PC-3 (cell line): Measurements from ENCODE around the gene PARP11. TPM values are rescaled to one million over a fixed set of nuclear protein-coding genes. Genes with fewer than 3 reads are reported as not detected.

Source experiments
- ATAC-seq: fragments of 200-7000 bp; cut with Tn5 transposase; 2 replicates; pipeline ENCODE4 v1.9.1; 2020; ENCODE audit warnings: mild to moderate bottlenecking, moderate library complexity
- BruUV-seq: library from RNA; stranded (reverse); fragments of 400-500 nt; replicated peaks from 2 replicates; lab custom pipeline; 2021; lab: Mats Ljungman, UMichigan
- CTCF ChIA-PET: fragments of 300-600 bp; sonication (Branson Sonifier 250); formaldehyde crosslinking; loops from one replicate; lab custom pipeline; 2022; ENCODE audit warnings: antibody characterized with exemption; lab: Charles Lee
- POLR2A ChIA-PET: fragments of 300-600 bp; sonication (Branson Sonifier 250); formaldehyde crosslinking; loops from one replicate; lab custom pipeline; 2022; ENCODE audit warnings: antibody characterized with exemption; ENCODE audit not compliant: unreplicated experiment; lab: Charles Lee
- DNase-seq: peaks from one replicate; pipeline ENCODE4 v3.0.0-alpha.2; 2015
- H2AFZ ChIP-seq: fragments of 300-600 bp; sonication (generic); 2 replicates; pipeline ENCODE4 v1.6.0; 2016; ENCODE audit warnings: antibody characterized with exemption, low read length
- H3F3A ChIP-seq: fragments of 300-600 bp; sonication (generic); one replicate; pipeline ENCODE4 v1.6.0; 2017; ENCODE audit warnings: antibody characterized with exemption, low read length, control low read depth, mild to moderate bottlenecking; ENCODE audit not compliant: unreplicated experiment
- H3K27ac ChIP-seq: fragments of 300-600 bp; sonication (generic); 2 replicates; pipeline ENCODE4 v1.5.1; 2016; ENCODE audit warnings: mild to moderate bottlenecking, low read length
- H3K27me3 ChIP-seq: fragments of 300-600 bp; sonication (generic); 2 replicates; pipeline ENCODE4 v1.6.1; 2016; ENCODE audit warnings: low read length, mixed read lengths
- H3K36me3 ChIP-seq: fragments of 300-600 bp; sonication (generic); 2 replicates; pipeline ENCODE4 v1.6.1; 2016; ENCODE audit warnings: low read depth, mixed run types, low read length, mixed read lengths
- H3K4me1 ChIP-seq: fragments of 300-600 bp; sonication (generic); 2 replicates; pipeline ENCODE4 v1.5.1; 2016; ENCODE audit warnings: low read length; ENCODE audit not compliant: insufficient read depth
- H3K4me2 ChIP-seq: fragments of 300-600 bp; sonication (generic); 2 replicates; pipeline ENCODE4 v1.6.0; 2016; ENCODE audit warnings: low read length
- H3K4me3 ChIP-seq: fragments of 300-600 bp; sonication (generic); 2 replicates; pipeline ENCODE4 v1.5.1; 2016; ENCODE audit warnings: mild to moderate bottlenecking, low read length, mixed read lengths
- H3K79me2 ChIP-seq: fragments of 300-600 bp; sonication (generic); 2 replicates; pipeline ENCODE4 v1.6.1; 2017; ENCODE audit warnings: low read length, mixed read lengths
- H3K9ac ChIP-seq: fragments of 300-600 bp; sonication (generic); 2 replicates; pipeline ENCODE4 v1.6.0; 2016; ENCODE audit warnings: mild to moderate bottlenecking, low read length
- H3K9me2 ChIP-seq: fragments of 300-600 bp; sonication (generic); replicated peaks from 2 replicates; pipeline ENCODE4 v1.6.1; 2016; ENCODE audit warnings: mixed run types, low read length, mixed read lengths
- H3K9me3 ChIP-seq: fragments of 300-600 bp; sonication (generic); 2 replicates; pipeline ENCODE4 v1.6.1; 2016; ENCODE audit warnings: low read length, mixed read lengths
- H4K20me1 ChIP-seq: fragments of 300-600 bp; sonication (generic); 2 replicates; pipeline ENCODE4 v1.6.1; 2016; ENCODE audit warnings: low read length, mixed read lengths
- CTCF ChIP-seq: fragments of 300-600 bp; sonication (generic); conservative IDR thresholded peaks from 2 replicates; pipeline ENCODE4 v1.5.1; 2017; ENCODE audit warnings: antibody characterized with exemption, low read depth, mild to moderate bottlenecking, low read length
- EZH2 ChIP-seq: fragments of 300-600 bp; sonication (generic); IDR thresholded peaks from one replicate; pipeline ENCODE4 v1.6.1; 2017; ENCODE audit warnings: antibody characterized with exemption, mild to moderate bottlenecking, low read length; ENCODE audit not compliant: unreplicated experiment
- EZH2phosphoT487 ChIP-seq: fragments of 300-600 bp; sonication (generic); IDR thresholded peaks from 2 replicates; pipeline ENCODE4 v1.6.1; 2018; ENCODE audit warnings: mild to moderate bottlenecking, antibody characterized with exemption, low read length, borderline replicate concordance
- intact Hi-C: fragments of 100-400 bp; cut with micrococcal nuclease; formaldehyde crosslinking; loops from 2 replicates; pipeline ENCODE4 v1.9.0; 2023
- total RNA-seq: library from RNA; depleted of rRNA; stranded (reverse); fragments of >200 nt; gene quantifications from 2 replicates; pipeline ENCODE4 v1.2.3, GENCODE V29; 2014

PARP11 gene
- total RNA-seq, 1 experiment from 2014 or later = 2.2 TPM

- Histone ChIP-seq H4K20me1 (no peaks in the 10 kb centered on the region), H3K27ac (no peak overlapping the region), H3K4me1 (no peaks in the 10 kb centered on the region; the same call in 1 of the 2 replicates), H3K9me3 (no peaks in the 10 kb centered on the region), H3K4me3 (no peak overlapping the region), H3K27me3 (peaks cover 18% of the 10 kb centered on the region), H3K36me3 (no peaks in the 10 kb centered on the region), H3K9me2 (no peaks in the 10 kb centered on the region), H3K79me2 (no peaks in the 10 kb centered on the region), H3F3A (no peaks in the 10 kb centered on the region), H3K4me2 (no peak overlapping the region), H2AFZ (no peak overlapping the region), H3K9ac (no peak overlapping the region)
- ATAC-seq (no peak), DNase-seq (no peak)
- intact Hi-C loops = loop anchor here (5.0 kb wide), 1 partner anchor 118 kb away; no protein-coding TSS in a partner anchor
- TF ChIP-seq EZH2phosphoT487 (no peak), CTCF (no peak), EZH2 (no peak)
- ChIA-PET POLR2A (no interaction called here), CTCF (no interaction called here)
- BruUV-seq = no TSS peak
These were observed 97.7 kb downstream of the PARP11 start for GRCh38 chr12:3775385-3776035.

GRCh38 chr12:3772380-3772779, 100.8 kb downstream of the PARP11 start:
- H4K20me1 ChIP-seq = no peaks in the 10 kb centered on the region
- TF ChIP-seq EZH2phosphoT487 (no peak), CTCF (no peak), EZH2 (no peak)
- peaks cover 18% of the 10 kb centered on the region for H3K27me3 ChIP-seq
- H3K9ac ChIP-seq = no peak overlapping the region
- BruUV-seq = no TSS peak
- no peak overlapping the region for H3K4me2 ChIP-seq
- ChIA-PET CTCF (no interaction called here), POLR2A (no interaction called here)
- intact Hi-C loops = no loop called here
- H3K4me3 ChIP-seq = no peak overlapping the region
- no peak overlapping the region for H2AFZ ChIP-seq
- no peak overlapping the region for H3K27ac ChIP-seq
- H3K36me3 ChIP-seq = no peaks in the 10 kb centered on the region
- H3K79me2 ChIP-seq = no peaks in the 10 kb centered on the region
- H3K9me2 ChIP-seq = no peaks in the 10 kb centered on the region
- H3K9me3 ChIP-seq = no peaks in the 10 kb centered on the region
- no peaks in the 10 kb centered on the region; the same call in 1 of the 2 replicates for H3K4me1 ChIP-seq
- H3F3A ChIP-seq = no peaks in the 10 kb centered on the region
- no peak for ATAC-seq
- no peak for DNase-seq

- no peaks in the 10 kb centered on the region for H3K79me2 ChIP-seq
- intact Hi-C loops = no loop called here
- ChIA-PET POLR2A (no interaction called here), CTCF (no interaction called here)
- H3K36me3 ChIP-seq = no peaks in the 10 kb centered on the region
- no peak overlapping the region for H3K4me3 ChIP-seq
- TF ChIP-seq EZH2 = no peak
- TF ChIP-seq CTCF = no peak
- no peak for TF ChIP-seq EZH2phosphoT487
- no TSS peak for BruUV-seq
- H3K9me3 ChIP-seq = no peaks in the 10 kb centered on the region
- no peak overlapping the region for H2AFZ ChIP-seq
- no peak overlapping the region for H3K9ac ChIP-seq
- H3F3A ChIP-seq = no peaks in the 10 kb centered on the region
- no peaks in the 10 kb centered on the region; the same call in 1 of the 2 replicates for H3K4me1 ChIP-seq
- no peaks in the 10 kb centered on the region for H4K20me1 ChIP-seq
- no peak overlapping the region for H3K4me2 ChIP-seq
- H3K27ac ChIP-seq = no peak overlapping the region
- no peak for DNase-seq
- no peak for ATAC-seq
- peaks cover 18% of the 10 kb centered on the region for H3K27me3 ChIP-seq
- no peaks in the 10 kb centered on the region for H3K9me2 ChIP-seq
These were observed 101.3 kb downstream of the PARP11 start for GRCh38 chr12:3771853-3772252.
